Stimulated activated CD8-positive, alpha-beta memory T cell treated with anti-CD3 and anti-CD28 coated beads, Interleukin-7, amount 100 ng/mL, for 4 hours (primary cell): ENCODE data around the gene UFSP2.

Experiments used
- DNase-seq, 2 donors: peaks; one replicate each; pipeline ENCODE4 v3.0.0-alpha.2; 2020; ENCODE audit warnings: low read depth in 2 of 2

Gene UFSP2, protein sequence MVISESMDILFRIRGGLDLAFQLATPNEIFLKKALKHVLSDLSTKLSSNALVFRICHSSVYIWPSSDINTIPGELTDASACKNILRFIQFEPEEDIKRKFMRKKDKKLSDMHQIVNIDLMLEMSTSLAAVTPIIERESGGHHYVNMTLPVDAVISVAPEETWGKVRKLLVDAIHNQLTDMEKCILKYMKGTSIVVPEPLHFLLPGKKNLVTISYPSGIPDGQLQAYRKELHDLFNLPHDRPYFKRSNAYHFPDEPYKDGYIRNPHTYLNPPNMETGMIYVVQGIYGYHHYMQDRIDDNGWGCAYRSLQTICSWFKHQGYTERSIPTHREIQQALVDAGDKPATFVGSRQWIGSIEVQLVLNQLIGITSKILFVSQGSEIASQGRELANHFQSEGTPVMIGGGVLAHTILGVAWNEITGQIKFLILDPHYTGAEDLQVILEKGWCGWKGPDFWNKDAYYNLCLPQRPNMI

DNA sequence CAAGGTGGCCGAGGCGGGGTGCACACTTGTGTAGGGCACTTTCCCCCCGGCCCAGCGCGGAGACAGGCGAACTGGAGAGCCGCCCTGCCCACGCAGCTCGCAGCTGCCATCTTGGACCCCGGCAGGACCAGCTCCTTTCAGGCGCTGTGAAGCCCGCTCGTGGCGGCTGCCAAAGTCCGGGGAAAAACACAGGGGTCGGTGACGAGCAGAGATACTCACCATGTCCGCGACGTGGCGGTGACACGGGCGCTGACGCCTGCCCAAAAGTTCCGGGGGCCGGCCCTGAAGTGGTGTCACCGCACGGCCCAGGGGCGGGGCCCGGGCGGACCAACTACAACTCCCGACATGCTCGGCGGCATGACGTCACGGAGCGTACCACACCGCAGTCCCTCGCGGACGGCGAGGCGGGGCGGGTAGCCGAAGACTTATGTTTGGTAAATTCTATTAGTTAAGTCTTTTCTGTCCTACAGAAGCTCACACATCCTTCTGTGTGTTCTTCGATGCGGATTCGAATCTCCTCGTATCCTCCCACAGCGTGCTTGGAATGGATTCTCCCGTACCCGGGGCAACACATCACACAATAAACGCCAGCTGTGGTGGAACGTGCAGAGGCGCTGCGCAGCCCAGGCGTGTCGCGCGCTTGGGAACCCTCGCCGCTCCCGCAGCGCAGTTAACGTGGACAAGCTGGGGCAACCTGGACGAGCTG lies at the start of gene UFSP2:
TSS of gene UFSP2 (minus strand) at position 318 of the 706 bp plus-strand sequence. CDS start at position 222, 96 bp downstream.
- DNase-seq, result peak; percentile 75 to 87

DNA sequence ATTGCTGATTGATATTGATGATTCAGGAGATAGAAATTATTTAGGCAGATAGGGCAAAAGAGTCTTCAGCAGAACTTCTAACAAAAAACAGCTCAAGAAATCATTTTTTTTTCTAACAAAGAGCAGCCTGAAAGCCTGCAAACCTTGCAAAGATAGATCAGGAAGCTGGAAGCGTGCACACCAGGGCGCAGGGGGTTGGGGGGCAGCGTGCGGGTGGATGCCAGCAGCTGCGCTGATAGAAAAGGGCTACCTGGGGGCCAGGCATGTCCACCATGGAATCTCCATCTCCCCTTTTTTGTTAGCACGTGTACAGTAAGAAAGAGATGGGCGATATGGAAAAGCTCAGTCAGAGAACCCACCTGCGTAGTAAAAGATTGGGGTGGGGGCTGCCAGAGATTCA lies 47.5 kb upstream of the UFSP2 start:
- no peak for DNase-seq

DNA sequence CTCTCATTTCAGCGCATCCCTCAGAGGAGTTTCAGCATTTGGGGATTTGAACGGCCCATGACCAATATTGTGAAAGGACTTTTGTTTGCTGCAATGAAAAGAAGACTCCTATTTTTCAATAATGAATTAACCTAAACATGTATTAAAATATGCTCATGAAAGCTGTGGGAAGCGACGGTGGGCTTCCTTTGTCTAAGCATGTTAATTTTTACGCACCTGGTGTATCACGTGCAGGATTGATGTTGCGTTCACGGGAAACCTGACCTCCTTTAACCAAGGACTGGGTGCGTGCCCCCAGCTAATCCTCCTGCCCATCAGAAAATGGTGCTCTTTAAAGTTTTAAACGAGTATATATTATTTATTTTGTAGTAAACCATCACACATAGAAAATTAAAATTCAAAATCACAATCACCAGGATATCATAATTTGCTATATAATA lies 46.4 kb upstream of the UFSP2 start:
- DNase-seq, result no peak

DNA sequence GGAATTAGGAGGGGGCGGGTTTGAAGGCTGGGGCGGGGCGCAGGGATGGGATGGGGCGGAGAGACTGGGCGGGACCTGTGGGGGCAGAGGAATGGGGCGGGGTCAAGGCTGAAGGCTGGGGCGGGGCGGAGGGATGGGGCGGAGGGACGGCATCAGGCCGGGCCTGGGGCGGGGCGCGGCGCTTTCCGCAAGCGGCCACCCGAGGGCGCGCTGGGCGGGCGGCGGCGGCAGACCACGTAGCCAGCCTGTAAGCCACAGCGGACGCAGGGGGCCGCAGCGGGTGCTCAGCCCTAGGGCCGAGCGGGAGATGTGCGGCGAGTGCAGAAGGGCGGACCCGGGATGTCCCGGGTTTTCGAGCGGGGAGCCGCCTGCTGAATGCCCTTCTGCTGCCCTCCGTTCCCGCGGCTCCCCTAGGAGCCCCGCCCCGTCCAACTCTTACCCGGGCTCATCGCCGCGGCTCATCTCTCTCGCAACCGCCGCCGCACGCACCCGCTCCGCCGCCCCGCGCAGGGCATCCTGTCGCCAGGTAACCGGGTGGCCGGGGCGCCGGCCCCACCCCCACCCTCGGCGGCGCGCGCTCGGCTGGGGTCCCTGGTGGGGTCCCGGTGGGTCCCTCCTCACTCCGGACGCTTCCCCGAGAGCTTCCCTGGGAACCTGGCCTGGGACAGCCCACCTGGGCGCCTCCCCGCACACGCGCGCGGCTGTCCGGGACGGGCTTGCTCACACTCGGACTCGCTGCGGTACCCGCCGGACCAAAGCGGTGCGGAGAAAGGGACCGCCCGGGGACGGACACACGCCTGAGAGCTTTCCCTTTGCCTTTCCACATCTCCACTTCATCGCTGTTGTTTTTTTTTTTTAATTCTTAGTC lies 45.7 kb upstream of the UFSP2 start, which contains the start of gene CCDC110:
TSS of gene CCDC110 (minus strand) at position 499 of the 868 bp plus-strand sequence. CDS start at position 449, 50 bp downstream.
- DNase-seq, result peak; percentile 80 to 83

DNA sequence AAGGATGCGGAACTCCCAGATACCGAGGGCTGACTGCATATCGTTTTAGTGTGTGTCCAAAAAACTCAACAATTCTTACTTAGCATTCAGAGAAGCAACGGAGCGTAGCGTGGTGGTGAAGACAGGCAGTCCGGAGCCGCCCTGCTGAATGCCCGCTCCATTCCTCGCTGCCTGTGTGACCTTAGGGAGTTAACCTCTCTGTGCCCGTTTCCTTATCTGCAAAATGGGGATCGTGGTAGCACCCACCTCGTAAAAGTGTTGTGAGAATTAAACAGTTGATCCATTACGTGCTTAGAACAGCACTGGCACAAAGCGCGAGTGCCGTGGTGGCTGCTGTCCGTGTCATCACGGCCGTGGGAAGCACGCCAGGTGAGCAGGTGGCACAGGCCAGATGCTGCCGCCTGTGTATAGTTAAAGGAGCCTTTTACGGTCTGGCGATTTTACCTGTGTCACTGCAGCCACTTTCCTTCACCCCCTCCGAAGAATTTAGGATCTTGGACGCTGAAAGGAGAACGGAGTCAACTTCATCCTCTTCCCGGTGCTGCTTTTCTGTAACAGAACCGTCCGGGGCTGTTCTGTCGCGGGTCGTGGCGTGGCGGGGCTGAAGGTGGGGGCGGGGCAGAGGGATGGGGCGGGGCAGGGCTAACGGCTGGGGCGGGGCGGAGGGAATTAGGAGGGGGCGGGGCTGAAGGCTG lies 44.9 kb upstream of the UFSP2 start:
- peak; percentile 8 to 22 for DNase-seq

DNA sequence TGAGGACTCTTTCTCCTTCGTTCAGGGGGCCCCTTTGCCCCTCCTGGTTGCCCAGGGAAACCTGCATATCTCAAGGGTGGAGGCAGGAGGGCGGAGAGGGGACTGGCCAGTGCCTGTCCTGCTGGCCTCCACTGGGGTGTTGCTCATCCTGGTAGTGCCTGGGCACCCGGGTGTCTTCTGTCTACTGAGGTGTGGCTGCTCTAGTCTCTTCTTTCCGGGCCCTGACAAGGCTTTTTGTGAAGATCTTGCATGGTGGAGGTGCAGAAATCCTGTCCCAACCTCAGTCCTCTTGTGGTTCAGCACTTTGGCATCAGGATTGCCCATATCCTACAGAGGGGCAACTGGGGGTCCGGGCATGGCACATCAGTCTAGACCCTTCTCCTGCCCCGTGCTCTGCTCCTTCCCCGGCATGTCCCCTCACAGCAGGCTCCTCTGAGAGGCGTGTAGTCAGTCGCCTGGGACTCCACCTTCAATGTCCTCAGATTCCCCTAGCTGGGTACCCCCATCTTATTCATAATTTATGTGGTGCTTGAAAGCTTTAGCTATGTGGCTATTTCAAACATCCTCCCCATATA lies 43.9 kb upstream of the UFSP2 start:
- no peak for DNase-seq

DNA sequence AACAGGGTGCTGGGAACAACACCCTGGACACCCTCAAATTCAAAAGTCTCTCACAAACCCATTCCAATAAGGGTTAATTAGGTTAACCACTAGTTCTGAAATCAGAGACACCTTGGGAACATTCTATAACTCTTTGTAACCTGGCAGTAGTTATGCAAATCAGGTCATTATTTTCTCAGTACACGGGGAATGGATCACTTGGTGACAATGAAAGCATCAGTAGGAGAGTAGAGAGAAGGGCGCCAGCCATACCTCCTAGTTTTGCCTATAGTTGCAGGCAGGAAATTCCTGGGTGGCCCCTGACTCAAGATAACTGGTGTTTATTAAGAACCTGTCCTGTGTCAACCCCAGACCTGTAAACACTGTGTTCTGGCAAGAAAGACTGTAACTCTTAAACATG lies 43.2 kb upstream of the UFSP2 start:
- DNase-seq, result no peak

DNA sequence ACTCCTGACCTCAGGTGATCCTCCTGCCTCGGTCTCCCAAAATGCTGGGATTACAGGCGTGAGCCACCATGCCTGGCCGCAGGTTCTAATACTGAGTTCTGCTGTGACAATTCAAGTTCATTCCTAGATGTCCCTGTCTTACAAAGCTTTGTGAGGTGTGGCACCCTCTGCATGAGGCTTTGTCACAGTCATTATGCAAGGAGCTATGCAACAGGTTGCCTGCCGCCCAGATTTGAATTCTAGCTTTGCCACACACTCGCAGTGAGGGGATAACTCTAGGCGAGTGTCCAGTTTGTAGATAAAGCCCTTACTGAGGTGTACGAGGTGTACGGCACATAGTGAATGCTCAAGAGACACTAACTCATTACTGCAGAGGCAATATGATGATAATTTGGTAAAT lies 42.2 kb upstream of the UFSP2 start:
- DNase-seq, result no peak

DNA sequence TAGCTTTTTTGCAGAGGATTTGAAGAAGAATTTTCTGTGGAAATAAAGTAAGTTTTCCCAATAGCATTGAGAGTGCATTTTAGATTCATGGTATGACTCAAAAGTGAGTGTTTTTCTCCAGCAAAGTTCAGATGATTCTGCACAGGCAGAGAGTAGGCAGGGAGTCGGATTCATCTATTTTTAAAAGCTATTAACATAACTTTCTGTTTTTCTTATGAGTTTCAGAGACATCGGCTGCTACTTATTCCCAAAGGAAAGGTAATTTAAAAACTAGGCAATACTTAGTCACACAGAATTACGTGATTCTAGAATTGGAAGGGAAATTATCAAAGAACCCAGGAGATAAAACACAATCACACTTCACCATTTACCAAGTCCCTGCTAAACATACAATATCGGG lies 41.3 kb upstream of the UFSP2 start:
- DNase-seq, result no peak

DNA sequence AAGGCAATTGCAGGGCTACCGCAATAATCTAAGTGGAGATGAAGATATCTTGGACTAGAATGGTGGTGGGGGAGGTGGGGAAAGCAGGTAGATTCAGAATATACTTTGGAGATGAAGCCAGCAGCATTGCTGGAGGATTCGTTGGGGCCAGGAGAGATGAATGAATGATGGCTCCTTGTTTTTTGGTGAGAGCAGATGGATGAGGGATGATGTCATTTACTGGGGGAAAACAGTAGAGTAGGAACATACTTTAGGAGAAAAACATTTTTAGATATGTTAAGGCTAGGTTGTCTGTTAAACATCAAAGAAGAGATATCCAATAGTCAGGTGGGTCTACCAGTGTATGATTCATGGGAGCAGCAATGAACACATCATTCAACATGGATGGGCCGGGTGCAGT lies 39.9 kb upstream of the UFSP2 start:
- DNase-seq, result no peak

DNA sequence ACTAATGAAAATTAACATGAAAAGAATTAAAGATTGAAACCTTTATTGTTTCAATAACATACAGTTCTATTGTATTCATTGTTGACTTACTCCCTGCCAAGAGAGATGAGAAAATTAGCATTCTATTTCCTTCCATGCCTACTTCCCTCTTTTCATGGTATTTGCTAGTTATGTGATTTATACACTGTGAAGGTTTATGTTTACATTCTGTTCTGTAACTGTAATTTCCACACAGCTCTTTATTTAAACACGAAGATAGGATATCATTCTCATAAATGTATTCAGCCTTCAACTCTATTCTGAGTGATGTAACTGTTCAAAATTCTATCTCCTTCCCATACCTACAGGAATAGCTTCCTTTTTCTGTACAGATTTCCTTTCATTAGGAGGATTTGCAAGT lies 39.1 kb upstream of the UFSP2 start:
- no peak for DNase-seq

DNA sequence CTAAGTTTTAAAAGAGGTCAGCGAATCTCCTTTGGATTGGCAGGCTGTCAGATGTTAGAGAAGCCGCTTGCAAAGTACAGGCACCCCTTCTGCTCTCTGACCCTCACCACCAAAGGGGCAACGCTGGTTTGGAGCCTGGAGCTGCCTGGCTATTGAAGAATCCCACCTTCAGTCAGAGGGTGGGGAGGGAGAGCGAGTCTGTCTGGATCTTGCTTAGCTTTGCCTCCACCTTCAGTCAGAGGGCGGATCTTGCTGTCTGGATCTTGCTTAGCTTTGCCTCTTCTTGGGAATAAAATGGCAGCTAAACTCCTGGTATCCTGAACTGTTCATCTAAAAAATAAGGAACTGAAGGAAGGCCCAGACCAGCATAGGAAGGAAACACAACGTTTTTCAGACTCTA lies 38.4 kb upstream of the UFSP2 start:
- no peak for DNase-seq

DNA sequence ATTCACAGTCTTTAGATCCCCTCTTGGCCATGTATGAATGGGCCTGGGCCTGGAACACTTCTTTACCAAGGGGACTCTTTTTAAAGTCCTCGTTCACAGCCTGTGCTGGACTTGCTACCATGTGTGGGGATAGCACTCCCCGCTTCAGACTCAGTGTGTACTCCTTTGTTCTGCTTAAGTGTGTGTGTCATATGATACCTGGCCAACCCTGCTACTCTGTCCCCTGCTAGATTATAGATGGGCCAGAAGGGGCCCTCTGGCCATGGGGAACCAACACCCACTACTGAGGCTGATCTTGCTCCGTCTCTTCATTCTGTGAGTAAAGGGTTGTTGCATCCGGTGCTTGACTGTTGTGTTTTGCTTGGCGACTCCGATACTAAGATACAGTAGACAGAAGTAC lies 37.8 kb upstream of the UFSP2 start:
- DNase-seq, result no peak

DNA sequence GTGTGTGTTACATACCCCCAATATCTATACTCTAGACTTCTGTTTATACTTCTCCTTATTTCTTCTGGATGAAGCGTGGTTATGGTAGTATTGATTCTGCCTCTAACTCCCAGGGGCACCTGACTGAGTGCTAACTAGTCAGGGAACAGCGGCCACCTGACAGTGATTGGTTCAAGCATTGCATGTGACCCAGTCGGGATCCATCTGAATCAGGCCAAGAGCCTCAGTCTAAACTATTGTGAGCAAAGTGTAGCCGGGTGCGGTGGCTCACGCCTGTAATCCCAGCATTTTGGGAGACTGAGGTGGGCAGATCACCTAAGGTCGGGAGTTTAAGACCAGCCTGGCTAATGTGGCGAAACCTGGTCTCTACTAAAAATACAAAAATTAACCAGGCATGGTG lies 35.8 kb upstream of the UFSP2 start:
- DNase-seq, result no peak

DNA sequence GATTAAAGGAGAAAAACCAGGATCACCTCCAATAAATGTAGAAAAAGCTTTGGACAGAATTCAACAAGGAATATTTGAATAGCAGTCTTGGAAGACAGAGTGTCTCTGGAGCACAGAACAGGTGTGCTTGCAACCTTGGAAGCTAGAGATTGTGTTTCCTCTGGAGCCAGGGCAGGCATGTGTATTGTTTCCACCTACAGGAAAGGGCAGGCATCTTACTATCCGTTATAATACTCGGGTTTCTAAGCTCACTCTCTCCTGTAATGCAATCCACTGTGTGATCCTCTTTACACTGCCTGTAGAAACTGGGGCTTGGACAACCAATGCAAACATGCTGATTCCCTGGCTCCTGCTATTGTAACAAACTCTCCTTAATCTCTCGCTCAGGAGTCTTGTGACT lies 31.4 kb upstream of the UFSP2 start:
- DNase-seq, result no peak

DNA sequence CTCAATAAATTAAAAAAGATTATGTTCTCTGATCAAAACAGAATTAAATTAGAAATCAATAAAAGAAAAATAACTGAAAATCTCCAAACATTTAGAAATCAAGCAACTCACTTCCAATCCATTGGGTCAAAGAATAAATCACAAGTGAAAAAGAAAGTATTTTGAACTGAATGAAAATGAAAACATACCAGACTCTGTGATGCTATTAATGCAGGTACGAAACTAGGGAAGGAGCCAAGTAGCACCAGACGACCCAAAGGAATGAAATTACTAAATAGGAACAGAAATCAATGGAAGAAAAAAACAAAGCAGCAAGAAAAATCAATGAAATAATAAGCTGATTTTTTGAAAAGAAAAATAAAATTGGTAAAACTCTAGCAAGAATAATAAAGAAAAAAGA lies 30.4 kb upstream of the UFSP2 start:
- no peak for DNase-seq

DNA sequence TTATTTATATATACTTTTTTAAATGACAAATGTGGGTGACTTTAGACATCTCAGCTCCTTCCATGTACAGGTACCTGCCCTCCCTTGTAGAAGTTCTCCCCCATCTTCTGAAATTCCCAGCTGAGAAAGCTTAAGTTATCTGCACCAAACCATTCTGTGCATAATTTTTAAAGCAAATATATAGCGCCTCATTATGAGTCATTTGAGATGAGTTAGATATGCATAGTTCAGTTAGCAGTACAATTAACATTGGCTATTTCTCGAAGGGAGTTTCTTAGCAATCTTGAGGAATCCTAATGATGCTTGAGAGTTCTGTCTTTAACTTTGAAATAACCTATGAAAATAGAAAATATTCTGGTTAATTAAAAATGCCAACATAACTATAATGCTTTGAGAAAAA lies 19.4 kb upstream of the UFSP2 start:
- no peak for DNase-seq

DNA sequence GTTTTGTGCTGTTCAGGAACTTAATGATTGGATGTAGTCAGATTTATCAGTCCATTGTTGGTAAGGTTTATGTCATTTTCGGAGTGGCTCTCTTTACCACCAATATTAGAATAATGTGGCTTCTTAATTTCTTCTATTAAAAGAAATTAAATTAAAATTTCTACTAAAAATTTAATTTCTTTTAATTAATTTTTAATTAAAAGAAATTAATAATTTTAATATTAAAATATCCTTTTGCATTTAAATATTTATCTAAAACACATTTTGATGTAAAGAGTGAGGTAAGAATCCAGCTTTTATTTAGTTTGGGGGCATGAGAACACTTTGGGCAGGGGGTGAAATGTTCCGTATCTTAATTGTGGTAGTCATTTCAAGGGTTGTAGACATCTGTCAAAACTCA lies 15.7 kb upstream of the UFSP2 start:
- DNase-seq, result no peak

DNA sequence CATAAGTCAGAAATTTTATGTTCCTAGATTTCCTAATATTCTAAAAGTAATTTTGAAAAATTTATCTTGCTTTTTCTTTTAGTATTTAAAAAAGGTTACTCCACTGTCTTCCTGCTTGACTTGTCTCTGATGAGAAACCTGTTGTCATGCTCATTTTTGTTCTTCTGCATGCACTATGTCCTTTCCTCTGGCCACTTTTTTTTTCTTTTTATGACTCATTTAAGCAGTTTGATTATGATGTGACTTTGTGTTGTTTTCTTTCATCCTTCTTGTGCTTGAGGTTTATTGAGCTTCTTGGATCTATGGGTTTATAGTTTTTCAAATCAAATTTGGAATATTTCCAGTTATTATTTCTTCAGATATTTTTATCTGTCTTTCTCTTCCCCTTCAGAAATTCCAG lies 12.0 kb upstream of the UFSP2 start:
- DNase-seq, result no peak

DNA sequence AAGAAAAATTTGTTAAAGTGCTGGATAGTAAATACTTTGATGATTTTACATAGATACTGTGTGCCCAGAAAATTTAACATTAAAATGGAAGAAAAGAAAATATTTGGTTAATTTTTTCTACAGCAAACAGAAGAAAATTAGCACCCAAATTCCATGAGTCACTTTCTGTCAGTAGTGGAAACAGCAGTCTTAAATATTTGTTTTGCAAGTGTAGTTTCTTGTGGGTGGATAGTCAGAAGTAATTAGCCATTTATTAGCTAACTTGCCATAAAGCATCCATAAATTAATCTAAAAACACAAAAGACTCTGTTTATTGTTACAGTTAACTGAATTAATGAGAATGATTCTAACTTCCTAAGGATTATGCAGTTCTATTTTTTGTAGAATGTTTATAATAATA lies 9.7 kb upstream of the UFSP2 start:
- DNase-seq, result no peak

DNA sequence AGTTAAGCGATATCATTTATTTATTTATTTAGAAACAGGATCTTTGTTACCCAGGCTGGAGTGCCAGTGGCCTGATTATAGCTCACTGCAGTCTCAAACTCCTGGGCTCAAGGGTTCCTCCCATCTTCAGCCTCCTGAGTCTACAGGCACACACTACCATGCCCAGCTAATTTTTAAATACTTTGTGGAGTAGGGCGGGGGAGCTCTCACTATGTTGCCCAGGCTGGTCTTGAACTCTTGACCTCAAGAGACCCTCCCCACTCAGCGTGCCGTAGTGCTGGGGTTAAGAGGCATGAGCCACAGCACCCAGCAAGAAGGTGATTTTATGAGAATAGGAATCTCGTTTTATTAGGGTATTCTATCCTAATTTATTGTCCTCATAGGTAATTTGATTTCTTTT lies 3.9 kb upstream of the UFSP2 start:
- DNase-seq, result no peak
